PFSK-1 (cell line): ENCODE results near the gene ANKZF1.

Source experiments
- FOXP2 ChIP-seq: optimal IDR thresholded peaks from 2 replicates; pipeline ENCODE3; 2011; ENCODE audit warnings: borderline replicate concordance, control low read depth, inconsistent platforms; ENCODE audit not compliant: insufficient read depth; ENCODE audit errors: extremely low read length, extremely low read depth
- POLR2AphosphoS5 ChIP-seq: IDR thresholded peaks from 2 replicates; pipeline ENCODE4 v1.6.1; 2012; ENCODE audit warnings: low read depth, mild to moderate bottlenecking, control low read depth, low read length, moderate library complexity
- SIN3A ChIP-seq: IDR thresholded peaks from 2 replicates; pipeline ENCODE4 v1.6.1; 2012; ENCODE audit warnings: mild to moderate bottlenecking, low read length, moderate library complexity, borderline replicate concordance; ENCODE audit not compliant: insufficient read depth
- TAF1 ChIP-seq: IDR thresholded peaks from 2 replicates; pipeline ENCODE4 v1.6.1; 2012; ENCODE audit warnings: low read length, control low read depth, borderline replicate concordance; ENCODE audit not compliant: insufficient read depth
- TF ChIP-seq, protein P1 (sequence below), 2 experiments: IDR thresholded peaks; 2 replicates each; pipeline versions ENCODE4 v1.6.1 to v1.8.0; 2011 to 2012; ENCODE audit warnings: low read depth in 2 of 2, low read length in 2 of 2, control low read depth in 1 of 2, inconsistent platforms in 1 of 2, mild to moderate bottlenecking in 1 of 2, moderate library complexity in 1 of 2; ENCODE audit not compliant: insufficient read depth in 1 of 2

DNA sequence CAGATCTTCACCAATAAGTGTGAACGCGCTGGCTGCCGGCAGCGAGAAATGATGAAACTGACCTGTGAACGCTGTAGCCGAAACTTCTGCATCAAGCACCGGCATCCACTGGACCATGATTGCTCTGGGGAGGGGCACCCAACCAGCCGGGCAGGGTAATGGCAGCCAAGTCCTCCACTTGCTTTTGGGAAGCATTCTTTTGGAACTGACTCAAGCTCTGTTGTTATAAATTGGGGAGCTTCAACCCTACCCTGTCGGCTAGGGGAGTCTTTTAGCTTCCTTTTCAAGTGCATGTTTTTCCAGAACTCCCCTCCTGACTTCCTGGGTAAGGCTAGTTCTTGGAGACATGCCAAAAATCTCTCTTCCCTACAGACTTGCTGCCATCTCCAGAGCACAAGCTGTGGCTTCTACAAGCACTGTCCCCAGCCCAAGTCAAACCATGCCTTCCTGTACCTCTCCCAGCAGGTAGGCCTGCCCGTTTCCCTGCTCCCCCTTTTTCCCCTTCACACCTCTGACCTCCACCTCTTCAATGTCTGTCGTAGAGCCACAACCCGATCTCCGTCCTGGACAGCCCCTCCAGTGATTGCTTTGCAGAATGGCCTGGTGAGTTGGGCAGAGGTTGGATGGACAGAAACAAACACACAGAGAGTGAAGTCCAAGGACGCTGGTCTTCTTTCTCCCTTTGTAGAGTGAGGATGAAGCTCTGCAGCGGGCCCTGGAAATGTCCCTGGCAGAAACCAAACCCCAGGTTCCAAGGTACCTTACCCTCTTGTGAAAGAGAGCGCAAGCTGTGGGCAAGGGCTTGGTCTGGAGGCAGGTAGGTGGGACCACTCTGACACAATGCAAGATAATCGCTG, 21.5 kb upstream of the ANKZF1 start:
- TF ChIP-seq TAF1 = no peak
- no peak for TF ChIP-seq FOXP2
- no peak for TF ChIP-seq POLR2AphosphoS5
- TF ChIP-seq, protein P1, sequence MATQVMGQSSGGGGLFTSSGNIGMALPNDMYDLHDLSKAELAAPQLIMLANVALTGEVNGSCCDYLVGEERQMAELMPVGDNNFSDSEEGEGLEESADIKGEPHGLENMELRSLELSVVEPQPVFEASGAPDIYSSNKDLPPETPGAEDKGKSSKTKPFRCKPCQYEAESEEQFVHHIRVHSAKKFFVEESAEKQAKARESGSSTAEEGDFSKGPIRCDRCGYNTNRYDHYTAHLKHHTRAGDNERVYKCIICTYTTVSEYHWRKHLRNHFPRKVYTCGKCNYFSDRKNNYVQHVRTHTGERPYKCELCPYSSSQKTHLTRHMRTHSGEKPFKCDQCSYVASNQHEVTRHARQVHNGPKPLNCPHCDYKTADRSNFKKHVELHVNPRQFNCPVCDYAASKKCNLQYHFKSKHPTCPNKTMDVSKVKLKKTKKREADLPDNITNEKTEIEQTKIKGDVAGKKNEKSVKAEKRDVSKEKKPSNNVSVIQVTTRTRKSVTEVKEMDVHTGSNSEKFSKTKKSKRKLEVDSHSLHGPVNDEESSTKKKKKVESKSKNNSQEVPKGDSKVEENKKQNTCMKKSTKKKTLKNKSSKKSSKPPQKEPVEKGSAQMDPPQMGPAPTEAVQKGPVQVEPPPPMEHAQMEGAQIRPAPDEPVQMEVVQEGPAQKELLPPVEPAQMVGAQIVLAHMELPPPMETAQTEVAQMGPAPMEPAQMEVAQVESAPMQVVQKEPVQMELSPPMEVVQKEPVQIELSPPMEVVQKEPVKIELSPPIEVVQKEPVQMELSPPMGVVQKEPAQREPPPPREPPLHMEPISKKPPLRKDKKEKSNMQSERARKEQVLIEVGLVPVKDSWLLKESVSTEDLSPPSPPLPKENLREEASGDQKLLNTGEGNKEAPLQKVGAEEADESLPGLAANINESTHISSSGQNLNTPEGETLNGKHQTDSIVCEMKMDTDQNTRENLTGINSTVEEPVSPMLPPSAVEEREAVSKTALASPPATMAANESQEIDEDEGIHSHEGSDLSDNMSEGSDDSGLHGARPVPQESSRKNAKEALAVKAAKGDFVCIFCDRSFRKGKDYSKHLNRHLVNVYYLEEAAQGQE (IDR thresholded peaks at IDR 0.05; ENCODE audit: insufficient read depth in 1 of 2, low read depth in 2 of 2, low read length in 2 of 2) = no peak
- TF ChIP-seq SIN3A = no peak
